IMR-90 (cell line): ENCODE measurements around the gene GNA14.

Experiments
- CTCF ChIP-seq: conservative IDR thresholded peaks from 2 replicates; pipeline ENCODE4 v1.5.1; 2012; ENCODE audit warnings: mild to moderate bottlenecking, low read depth, low read length, improper control_type of control experiment
- MXI1 ChIP-seq: IDR thresholded peaks from 2 replicates; pipeline ENCODE4 v1.6.1; 2012; ENCODE audit warnings: low read depth, mild to moderate bottlenecking, low read length, moderate library complexity, borderline replicate concordance
- POLR2A ChIP-seq: IDR thresholded peaks from 2 replicates; pipeline ENCODE4 v1.6.1; 2012; ENCODE audit warnings: mild to moderate bottlenecking, low read depth, low read length
- RAD21 ChIP-seq: IDR thresholded peaks from 2 replicates; pipeline ENCODE4 v1.6.1; 2012; ENCODE audit warnings: low read length, improper control_type of control experiment
- RFX5 ChIP-seq: IDR thresholded peaks from 2 replicates; pipeline ENCODE4 v1.8.0; 2012; ENCODE audit warnings: low read depth, mild to moderate bottlenecking, low read length, moderate library complexity
- SMC3 ChIP-seq: fragments of 150-350 bp; IDR thresholded peaks from 2 replicates; pipeline ENCODE4 v1.6.1; 2016; ENCODE audit warnings: low read depth, mild to moderate bottlenecking, antibody characterized with exemption, low read length, moderate library complexity

DNA sequence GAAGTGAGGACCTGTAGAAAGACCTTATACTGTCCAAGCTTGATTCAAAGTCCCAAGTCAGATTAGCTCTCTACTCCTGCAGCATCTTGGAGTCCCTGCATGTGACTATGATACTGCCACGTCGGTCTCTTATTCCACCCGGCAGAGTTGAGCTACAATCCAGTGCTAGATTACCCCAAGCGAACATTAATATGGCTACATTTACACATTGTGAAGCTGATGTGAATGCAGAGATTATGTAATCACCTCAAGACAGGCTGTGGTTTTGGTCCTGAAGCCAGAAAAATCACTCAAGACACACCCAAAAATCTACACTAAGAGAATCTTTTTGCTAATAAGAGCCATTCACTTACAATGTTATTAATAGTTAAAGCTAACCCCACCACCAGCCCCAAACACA lies 116.7 kb downstream of the GNA14 start:
- TF ChIP-seq CTCF (no peak), RFX5 (no peak), MXI1 (no peak), SMC3 (no peak), RAD21 (no peak), POLR2A (no peak)
